Spinal cord (tissue), 10 donors: ENCODE data around the gene DGKG. TPM values are rescaled to one million over a fixed set of nuclear protein-coding genes. Genes with fewer than 3 reads are reported as not detected.

Source experiments
- DNase-seq, 6 donors: peaks; one replicate each; pipeline versions ENCODE4 v3.0.0 to v3.0.0-alpha.2; 2013 to 2015; ENCODE audit warnings: low spot score in 6 of 6, low read depth in 4 of 6
- H3K27ac ChIP-seq: one replicate; pipeline ENCODE4 v1.5.1; 2013; ENCODE audit warnings: low read depth, low read length, control low read depth
- H3K27me3 ChIP-seq: one replicate; pipeline ENCODE4 v1.6.1; 2013; ENCODE audit warnings: low read length; ENCODE audit not compliant: control insufficient read depth, insufficient read depth
- H3K36me3 ChIP-seq: one replicate; pipeline ENCODE4 v1.6.1; 2013; ENCODE audit warnings: low read length; ENCODE audit not compliant: control insufficient read depth, insufficient read depth
- H3K4me1 ChIP-seq: one replicate; pipeline ENCODE4 v1.6.1; 2013; ENCODE audit warnings: low read length; ENCODE audit not compliant: control insufficient read depth, insufficient read depth
- H3K4me3 ChIP-seq: one replicate; pipeline ENCODE4 v1.5.1; 2013; ENCODE audit warnings: low read depth, low read length, control low read depth
- H3K9me3 ChIP-seq: one replicate; pipeline ENCODE4 v1.6.1; 2013; ENCODE audit warnings: low read length; ENCODE audit not compliant: control insufficient read depth, insufficient read depth
- WGBS: methylation state at CpG from one replicate; pipeline ENCODE4 v1.1.5; 2013; ENCODE audit warnings: missing lambda C conversion rate; ENCODE audit not compliant: insufficient coverage; 5-methylcytosine and 5-hydroxymethylcytosine counted together
- polyA plus RNA-seq, 2 donors: library from polyadenylated mRNA; unstranded; fragments of 120-200 nt; gene quantifications; one replicate each; pipeline ENCODE4 v1.2.1, GENCODE V29; 2013; ENCODE audit not compliant: insufficient read length in 2 of 2
- total RNA-seq, 2 donors: library from RNA; depleted of rRNA in 1 of 2; stranded (reverse); fragments of 120-200 nt in 1 of 2; fragments of >200 nt in 1 of 2; gene quantifications; one replicate each; pipeline versions ENCODE4 v1.2.3 to v1.2.4, GENCODE V29; 2013 to 2014
- donor health status: healthy.

Gene DGKG
- total and polyA plus RNA-seq, 4 donors, result 5.6 to 20.6 (median 9.9) TPM

- no peaks in the 10 kb centered on the region for H3K36me3 ChIP-seq
- 81% methylated on average over 5 of the region's 5 CpGs for WGBS
Observed at GRCh38 chr3:186356152-186356551, 5.9 kb downstream of the DGKG start.

GRCh38 chr3:186354100-186354499 lies 7.9 kb downstream of the DGKG start:
- 92% methylated on average over 3 of the region's 5 CpGs for WGBS

More at GRCh38 chr3:186356152-186356551, 5.9 kb downstream of the DGKG start:
- Histone ChIP-seq H3K4me1 (peaks cover 8% of the 10 kb centered on the region), H3K27ac (no peak overlapping the region), H3K4me3 (no peak overlapping the region), H3K27me3 (no peaks in the 10 kb centered on the region), H3K9me3 (no peaks in the 10 kb centered on the region)
- DNase-seq, result no peak

GRCh38 chr3:186352369-186352768 lies 9.7 kb downstream of the DGKG start:
- DNase-seq, result no peak
- no peaks in the 10 kb centered on the region for H3K9me3 ChIP-seq
- no peak overlapping the region for H3K4me3 ChIP-seq
- 93% methylated on average over 4 of the region's 4 CpGs for WGBS
- no peaks in the 10 kb centered on the region for H3K36me3 ChIP-seq
- no peak overlapping the region for H3K27ac ChIP-seq
- H3K27me3 ChIP-seq, result no peaks in the 10 kb centered on the region
- no peaks in the 10 kb centered on the region for H3K4me1 ChIP-seq

More at GRCh38 chr3:186354100-186354499, 7.9 kb downstream of the DGKG start:
- no peak overlapping the region for H3K4me3 ChIP-seq
- no peaks in the 10 kb centered on the region for H3K4me1 ChIP-seq
- no peaks in the 10 kb centered on the region for H3K9me3 ChIP-seq
- H3K27ac ChIP-seq, result no peak overlapping the region
- H3K36me3 ChIP-seq, result no peaks in the 10 kb centered on the region
- no peak for DNase-seq
- H3K27me3 ChIP-seq, result no peaks in the 10 kb centered on the region

- DNase-seq, result no peak
- peaks cover 2% of the 10 kb centered on the region for H3K9me3 ChIP-seq
- no peak overlapping the region for H3K4me3 ChIP-seq
- no peak overlapping the region for H3K27ac ChIP-seq
- H3K4me1 ChIP-seq, result no peaks in the 10 kb centered on the region
- 87% methylated on average over 3 of the region's 5 CpGs for WGBS
- no peaks in the 10 kb centered on the region for H3K27me3 ChIP-seq
- no peaks in the 10 kb centered on the region for H3K36me3 ChIP-seq
Observed at GRCh38 chr3:186342197-186342596, 19.8 kb downstream of the DGKG start.

- Histone ChIP-seq H3K4me1 (no peaks in the 10 kb centered on the region), H3K36me3 (no peaks in the 10 kb centered on the region), H3K4me3 (no peak overlapping the region), H3K9me3 (peaks cover 2% of the 10 kb centered on the region), H3K27ac (no peak overlapping the region), H3K27me3 (no peaks in the 10 kb centered on the region)
- no peak for DNase-seq
Observed at GRCh38 chr3:186340204-186340603, 21.8 kb downstream of the DGKG start.

- no peak for DNase-seq
- no peak overlapping the region for H3K27ac ChIP-seq
Observed at GRCh38 chr3:186339180-186339918, 22.7 kb downstream of the DGKG start.

GRCh38 chr3:186333256-186333655 lies 28.8 kb downstream of the DGKG start:
- no peaks in the 10 kb centered on the region for H3K4me1 ChIP-seq
- peak in 1 of 6 donors; percentile 22 for DNase-seq
- H3K27me3 ChIP-seq, result no peaks in the 10 kb centered on the region
- H3K36me3 ChIP-seq, result no peaks in the 10 kb centered on the region
- no peaks in the 10 kb centered on the region for H3K9me3 ChIP-seq
- no peak overlapping the region for H3K27ac ChIP-seq
- no peak overlapping the region for H3K4me3 ChIP-seq

More at GRCh38 chr3:186339180-186339918, 22.7 kb downstream of the DGKG start:
- H3K4me1 ChIP-seq, result no peaks in the 10 kb centered on the region
- H3K4me3 ChIP-seq, result no peak overlapping the region
- H3K36me3 ChIP-seq, result no peaks in the 10 kb centered on the region
- H3K27me3 ChIP-seq, result no peaks in the 10 kb centered on the region
- peaks cover 2% of the 10 kb centered on the region for H3K9me3 ChIP-seq
- WGBS, result no CpG with 5 or more reads among the region's 4 CpGs

- 100% methylated on average over 1 of the region's 6 CpGs for WGBS
- Histone ChIP-seq H3K27ac (no peak overlapping the region), H3K4me3 (no peak overlapping the region), H3K36me3 (no peaks in the 10 kb centered on the region), H3K9me3 (no peaks in the 10 kb centered on the region), H3K4me1 (no peaks in the 10 kb centered on the region), H3K27me3 (no peaks in the 10 kb centered on the region)
- no peak for DNase-seq
Observed at GRCh38 chr3:186330772-186331460, 31.1 kb downstream of the DGKG start.

- H3K27ac ChIP-seq, result no peak overlapping the region
- 100% methylated on average over 1 of the region's 1 CpG for WGBS
- no peaks in the 10 kb centered on the region for H3K4me1 ChIP-seq
- H3K27me3 ChIP-seq, result no peaks in the 10 kb centered on the region
- no peak for DNase-seq
- H3K9me3 ChIP-seq, result no peaks in the 10 kb centered on the region
- H3K4me3 ChIP-seq, result no peak overlapping the region
- no peaks in the 10 kb centered on the region for H3K36me3 ChIP-seq
Observed at GRCh38 chr3:186329589-186329988, 32.4 kb downstream of the DGKG start.
